Inflammatory macrophage (primary cell): ENCODE measurements around the gene APIP.
A peak's percentile ranks its signal among the peaks of the same experiment; 100 is the strongest.

ENCODE experiments used
- DNase-seq, 2 donors: peaks; one replicate each; pipeline ENCODE4 v3.0.0-alpha.2; 2020 to 2022

APIP gene

DNA sequence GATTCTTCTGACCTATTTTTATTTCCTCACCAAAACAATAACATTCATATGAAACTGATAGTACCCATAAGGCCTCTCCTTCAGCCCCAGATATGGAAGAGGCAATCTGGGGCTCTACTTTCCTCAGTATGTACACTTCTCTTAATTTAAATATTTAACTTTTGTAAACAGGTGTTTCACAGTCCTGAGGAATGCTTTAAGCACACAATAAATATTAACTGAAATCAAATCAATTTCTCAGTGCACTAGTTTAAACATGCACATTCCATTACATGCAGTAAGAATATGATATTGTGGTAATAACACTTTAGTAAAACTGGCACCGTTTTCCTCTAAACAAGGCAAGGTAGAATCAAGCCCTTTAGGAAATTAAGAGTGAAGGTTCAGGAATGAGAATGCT lies 28.9 kb downstream of the APIP start:
- DNase-seq = no peak

DNA sequence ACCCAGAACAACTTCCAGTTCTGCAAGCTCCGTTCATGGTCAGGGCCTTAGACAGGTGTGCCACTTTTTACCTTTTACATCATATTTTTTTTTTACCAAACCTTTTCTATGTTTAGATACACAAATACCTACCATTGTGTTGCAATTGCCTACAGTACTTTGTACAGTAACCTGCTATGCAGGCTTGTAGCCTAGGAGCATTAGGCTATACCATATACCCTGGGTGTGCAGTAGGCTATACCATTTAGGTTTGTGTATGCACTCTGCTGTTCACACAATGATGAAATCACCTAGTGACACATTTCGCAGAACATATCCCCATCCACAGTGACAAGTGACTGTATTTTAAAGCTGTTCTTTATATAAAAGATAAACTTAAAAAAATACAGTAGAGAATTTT lies 29.6 kb downstream of the APIP start:
- no peak for DNase-seq

DNA sequence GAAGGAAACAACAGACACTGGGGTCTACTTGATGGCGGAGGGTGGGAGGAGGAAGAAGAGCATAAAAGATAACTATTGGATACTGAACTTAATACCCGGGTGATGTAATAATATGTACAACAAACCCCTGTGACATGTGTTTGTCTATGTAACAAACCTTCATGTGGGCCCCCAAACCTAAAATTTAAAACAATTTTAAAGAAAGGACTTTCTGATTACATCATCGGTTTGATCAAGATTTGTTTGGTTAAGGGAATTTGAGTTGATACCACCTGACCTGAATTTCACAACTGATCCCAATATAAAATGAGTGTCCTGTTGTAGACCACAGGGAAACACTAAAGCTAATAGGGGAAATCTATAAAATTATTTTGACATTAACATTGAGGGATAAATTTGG lies 34.3 kb downstream of the APIP start:
- no peak for DNase-seq

DNA sequence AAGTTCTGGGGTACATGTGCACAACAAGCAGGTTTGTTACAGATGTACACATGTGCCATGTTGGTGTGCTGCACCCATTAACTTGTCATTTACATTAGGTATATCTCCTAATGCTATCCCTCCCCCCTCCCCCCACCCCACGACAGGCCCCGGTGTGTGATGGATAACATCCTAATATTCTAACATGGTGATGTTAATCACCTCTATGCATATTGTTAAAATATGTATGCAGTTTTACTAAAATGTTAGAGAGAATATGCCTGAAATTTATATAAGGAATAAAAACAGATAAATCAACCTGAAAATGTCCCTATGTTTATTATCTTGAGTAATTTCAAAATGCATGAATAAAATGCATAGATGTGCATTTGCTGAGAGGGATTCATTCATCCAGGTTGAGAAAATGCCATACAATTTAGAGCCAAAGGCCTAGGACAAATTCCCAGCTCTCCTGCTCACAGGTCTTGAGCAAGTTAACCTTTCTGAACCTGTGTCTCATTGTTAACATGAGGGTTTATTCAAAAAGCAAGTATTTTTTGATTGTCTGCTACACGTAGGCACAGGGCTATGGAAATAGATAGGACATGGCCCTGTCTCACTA lies 38.7 kb downstream of the APIP start:
- no peak for DNase-seq

DNA sequence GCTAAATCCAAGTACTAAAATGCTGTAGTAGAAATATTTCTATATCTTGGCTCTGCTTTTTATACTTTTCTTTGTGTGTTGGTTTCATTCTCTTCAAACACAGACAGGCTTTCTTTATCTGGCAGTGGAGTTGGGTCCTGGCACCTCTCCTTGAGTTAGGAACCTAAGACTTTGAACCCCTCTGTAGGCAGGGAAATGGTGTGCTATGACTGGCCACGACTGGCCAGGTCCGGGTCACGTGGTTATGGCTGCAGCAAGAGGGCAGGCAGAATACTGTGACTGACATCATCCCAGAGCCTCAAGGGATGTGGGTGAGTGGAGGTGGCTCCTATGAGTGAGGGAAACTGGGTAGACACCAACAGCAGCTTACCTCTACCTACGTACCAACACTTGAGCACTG lies 42.0 kb downstream of the APIP start:
- DNase-seq = no peak

DNA sequence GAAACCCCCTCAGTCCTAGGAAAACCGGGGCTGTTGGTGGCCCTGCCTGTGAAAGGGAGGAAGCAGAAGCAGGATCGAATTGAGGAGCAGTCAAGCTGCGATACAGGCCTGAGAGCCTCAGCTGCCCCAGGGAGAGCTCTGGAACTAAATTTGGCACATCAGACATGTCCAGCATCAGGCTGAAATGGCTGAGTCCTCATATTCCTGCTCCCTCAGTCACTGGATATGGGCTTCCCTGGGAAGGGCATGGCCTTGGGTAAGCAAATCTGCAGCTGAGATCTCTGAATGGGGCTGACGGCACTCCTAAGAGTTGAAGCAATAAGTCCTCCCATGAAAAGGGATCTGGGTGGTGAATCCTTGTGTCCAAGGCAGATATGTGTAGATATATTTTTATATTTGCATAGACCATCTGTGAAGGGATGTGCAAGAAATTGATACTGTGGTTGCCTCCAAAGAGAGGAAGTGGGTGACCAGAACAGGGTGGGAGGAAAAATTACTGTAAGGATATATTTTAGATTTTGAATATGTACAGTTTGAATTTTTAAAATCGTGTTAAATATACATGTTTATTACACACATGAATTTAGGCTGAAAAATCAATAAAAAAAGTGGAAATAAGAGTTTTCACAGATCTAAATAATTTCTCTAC lies 45.5 kb downstream of the APIP start:
- no peak for DNase-seq

DNA sequence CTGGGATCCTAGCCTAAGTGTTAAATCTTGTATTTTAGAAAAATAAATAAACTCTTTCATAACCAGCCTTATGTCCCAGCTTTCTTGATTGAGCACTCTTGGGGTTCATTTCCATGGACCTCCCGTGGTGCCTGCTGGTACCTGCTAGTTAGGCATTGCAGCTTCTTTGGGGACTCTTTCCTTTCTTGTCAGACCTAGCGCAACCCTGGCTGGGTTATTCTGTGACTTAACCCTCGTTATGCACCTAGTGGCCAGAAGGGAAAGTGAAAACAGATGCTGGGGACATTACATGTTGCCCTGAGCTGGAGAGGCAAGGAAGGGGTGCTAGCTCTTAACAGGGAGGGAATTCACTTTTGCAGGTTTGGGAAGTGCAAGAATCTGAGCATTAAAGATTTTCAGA lies 46.8 kb downstream of the APIP start:
- DNase-seq = no peak

DNA sequence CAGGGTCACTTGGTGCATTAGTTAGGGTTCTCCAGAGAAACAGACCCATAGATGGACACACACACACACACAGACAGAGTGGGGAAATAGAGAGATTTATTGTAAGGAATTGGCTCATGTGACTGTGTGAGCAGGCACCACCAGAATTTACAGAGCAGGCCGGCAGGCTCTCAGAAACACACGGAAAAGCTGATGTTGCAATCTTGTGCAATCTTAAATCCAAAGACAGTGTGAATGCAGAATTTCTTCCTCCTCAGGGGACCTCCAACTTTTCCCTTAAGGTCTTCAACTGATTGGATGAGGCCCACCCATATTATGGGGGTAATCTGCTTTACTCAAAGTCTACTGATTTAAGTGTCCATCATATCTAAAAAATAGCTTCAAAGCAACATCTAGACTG lies 49.8 kb downstream of the APIP start:
- peak; percentile 24 to 51 for DNase-seq

DNA sequence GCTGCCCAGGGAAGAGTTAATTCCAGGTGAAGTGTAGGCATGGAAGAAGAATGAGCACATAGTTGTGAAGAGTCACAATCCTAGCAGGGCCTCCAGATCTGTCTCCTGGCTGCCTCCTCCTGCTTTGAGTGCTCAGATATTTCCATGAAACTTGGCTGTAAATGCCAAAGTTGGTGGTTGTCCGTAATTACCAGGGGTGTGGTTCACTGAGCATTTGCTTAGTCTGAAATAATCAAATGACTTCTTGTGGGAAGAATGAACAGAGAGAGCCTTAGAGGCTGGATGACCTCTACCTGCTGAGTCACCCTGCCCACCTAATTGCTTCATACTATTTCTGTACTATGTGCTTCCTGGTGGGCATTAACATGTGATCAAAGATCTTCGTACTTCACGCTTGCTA lies 50.9 kb downstream of the APIP start:
- peak in 1 of 2 donors; percentile 3 for DNase-seq

DNA sequence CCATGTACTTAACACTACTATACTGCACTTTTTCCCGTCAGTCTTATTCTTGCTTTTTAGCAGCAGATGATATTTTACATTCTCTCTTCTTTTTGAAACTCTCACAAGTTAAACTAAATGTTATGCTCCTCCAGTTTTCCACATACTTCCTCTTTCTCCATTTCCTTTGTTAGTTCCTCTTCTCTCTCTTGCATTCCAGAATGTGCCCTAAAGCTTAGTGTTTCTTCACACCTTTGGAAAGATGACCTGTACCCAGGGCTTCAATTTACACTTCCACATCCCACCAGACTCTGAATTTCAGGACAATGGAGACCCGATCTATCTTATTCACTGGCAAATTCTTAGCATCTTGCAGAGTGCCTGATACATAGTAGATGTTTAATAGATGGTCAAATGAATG lies 51.8 kb downstream of the APIP start:
- DNase-seq = peak; percentile 13 to 49

DNA sequence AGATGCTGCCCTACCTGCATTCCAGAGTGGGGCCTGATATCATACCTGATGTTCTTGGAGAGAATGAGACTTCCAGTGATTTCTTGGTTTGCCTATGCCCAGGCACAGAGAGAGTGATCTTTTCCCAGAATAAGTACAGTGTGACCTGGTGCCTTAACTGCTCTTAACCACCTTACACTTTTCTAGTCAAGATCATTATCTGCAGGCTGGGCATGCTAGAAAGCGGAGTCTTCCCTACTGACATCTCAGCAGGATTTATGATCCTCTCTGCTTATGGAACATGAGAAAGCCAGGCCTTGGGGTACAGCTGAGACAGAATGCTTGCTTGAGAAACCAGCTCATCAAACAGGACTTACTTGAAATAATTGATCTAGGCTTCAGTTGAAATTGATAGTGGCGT lies 53.1 kb downstream of the APIP start:
- DNase-seq = no peak

DNA sequence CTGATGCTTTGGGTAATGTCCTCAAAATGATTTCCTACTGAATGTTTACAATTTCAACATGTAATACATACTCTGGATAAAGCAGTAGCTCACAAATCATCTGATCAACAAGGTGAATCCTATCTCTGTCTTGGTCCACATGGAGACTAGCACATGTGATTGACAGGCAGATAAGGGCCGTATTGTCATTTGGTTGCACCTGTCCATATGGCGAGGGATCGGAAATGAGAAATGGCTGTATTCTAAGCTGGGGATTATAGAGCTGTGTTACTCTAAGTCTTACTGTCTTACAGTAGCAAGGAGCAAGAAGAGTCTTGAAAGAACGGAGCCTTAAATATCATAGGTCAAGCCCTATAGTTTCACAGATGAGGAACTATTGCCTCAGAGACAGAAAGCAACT lies 55.7 kb downstream of the APIP start:
- no peak for DNase-seq

DNA sequence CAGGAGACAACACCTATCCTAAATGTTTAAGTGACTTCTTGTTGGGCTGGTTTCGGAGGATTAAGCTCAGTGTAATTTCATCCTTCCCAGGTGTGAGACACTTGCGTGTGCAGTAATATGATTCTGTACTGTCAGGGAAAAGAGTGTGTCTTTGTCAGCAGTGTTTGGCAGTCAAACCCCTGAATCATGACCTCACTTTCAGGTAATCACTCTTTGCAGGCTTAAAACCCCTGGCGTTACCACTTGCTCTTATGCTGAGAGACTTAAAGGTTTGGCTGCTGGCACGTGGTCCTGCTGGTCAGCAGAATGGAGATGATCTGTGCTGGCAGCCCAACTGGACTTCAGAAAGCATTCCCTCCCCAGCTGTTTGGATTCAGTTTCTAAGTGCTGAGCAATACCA lies 56.1 kb downstream of the APIP start:
- DNase-seq = no peak

DNA sequence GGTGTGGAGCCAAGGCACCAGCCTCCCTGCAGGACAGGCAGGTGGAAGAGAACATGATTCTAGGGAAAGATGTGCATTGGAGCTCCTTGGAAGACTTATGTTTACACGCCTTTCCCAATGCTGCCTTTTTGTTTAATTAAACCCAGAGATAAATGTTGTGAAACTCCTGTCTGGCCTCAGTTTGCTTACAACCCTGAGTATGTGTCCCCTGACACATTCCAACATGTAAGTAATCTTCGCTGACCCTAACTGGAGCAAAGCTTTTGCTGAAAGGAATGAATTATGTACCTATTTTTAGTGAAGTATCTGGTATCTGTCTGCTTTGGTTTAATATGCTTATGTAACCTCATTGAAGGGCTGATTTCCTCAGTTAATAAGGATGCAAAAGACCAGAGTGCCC lies 56.7 kb downstream of the APIP start:
- no peak for DNase-seq

DNA sequence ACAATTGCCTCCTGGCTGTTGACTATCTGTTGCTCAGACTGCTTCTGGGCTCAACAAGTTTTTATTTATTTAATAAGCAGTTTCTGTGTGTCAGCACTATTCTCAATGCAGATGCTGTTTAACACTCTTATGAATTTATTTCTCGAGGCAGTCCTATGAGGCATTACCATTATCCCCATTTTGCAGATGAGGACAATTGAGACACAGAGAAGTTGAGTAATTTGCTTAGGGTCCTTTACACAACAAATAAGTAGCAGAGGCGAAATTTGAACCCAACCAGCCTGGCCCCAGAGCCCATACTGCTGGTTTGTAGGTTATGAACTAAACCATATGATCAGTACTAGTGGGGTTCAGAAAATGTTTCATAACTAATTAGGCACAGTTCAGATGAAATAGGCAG lies 58.7 kb downstream of the APIP start:
- no peak for DNase-seq

DNA sequence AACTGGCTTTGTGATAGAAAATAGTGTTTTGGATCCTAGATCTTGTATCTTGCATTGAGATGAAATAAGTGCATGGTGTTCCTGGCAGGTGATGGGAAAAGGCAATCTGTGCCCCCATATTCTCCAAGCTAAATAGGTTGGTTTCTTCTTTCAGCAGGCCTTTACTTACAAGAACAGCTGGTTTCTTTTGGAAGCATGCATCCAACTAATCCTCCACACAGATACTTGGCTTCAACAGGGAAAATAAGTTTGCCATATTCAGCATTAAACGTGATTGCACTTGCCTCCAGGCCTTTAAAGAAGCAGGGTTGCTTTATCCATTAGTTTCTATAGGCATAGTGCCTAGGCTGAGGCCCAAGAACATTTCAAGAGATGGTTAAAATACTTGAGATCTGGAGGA lies 59.9 kb downstream of the APIP start:
- DNase-seq = no peak

DNA sequence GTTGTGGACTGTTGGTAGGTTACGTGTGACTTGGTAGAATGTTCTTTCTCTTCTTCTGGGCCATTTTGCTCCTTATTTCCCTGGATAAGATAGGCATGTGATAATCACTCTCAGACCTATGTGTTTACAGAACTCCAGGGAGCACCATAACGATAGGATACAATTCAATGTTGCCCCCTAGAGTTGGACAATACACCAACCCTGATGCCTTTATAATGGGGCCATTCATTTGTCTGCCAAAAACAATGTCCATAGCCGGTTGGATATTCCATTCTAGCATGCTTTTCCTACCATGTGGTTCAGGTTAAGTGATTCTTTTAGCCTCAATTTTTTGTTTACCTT lies 60.5 kb downstream of the APIP start:
- DNase-seq = no peak

DNA sequence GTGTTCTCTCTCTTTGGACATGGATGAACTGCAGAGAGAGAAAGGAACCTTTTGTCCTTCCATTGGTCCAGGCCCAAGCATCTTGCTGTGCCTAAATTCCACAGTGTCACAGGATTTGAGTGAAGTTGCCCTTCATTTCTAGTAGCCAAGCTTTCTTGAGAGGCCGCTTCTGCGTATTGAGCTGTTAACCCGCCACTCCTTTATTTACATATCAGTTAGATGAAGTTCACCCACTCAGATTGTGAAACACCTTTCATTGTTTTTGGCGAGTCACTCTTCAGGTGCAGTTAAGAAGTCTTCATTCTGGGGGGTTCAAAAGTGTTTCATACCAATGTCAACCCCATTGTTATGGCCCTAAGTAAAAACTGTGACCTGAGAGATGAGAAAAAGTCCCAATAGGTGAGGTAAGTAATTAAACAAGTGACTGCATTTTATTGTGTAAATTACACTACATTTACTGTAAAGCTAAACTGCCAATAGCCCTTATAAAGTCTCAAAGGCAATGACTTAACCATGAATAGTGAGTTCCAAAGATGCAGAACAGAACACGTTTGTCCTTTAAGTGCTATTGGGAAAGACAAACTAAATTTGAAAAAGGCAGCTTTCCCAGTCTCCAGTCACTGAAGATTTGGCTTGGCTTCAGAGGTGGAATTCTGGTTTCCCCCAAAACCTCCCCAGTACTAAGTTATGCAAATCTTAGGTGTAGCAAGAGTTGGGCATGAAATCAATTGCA lies 61.0 kb downstream of the APIP start:
- DNase-seq = no peak

DNA sequence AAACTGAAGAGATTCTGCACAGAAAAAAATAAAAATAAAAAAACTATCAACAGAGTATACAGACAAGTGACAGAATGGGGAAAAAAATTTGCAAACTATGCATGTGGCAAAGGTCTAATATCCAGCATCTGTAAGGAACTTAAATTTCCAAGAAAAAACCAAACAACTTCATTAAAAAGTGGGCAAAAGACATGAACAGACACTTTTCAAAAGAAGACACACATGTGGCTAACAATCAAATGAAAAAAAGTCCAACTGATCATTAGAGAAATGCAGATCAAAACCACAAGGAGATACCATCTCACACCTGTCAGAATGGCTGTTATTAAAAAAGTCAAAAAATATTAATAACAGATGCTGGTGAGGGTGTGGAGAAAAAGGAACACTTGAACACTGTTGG lies 64.3 kb downstream of the APIP start:
- DNase-seq = no peak

DNA sequence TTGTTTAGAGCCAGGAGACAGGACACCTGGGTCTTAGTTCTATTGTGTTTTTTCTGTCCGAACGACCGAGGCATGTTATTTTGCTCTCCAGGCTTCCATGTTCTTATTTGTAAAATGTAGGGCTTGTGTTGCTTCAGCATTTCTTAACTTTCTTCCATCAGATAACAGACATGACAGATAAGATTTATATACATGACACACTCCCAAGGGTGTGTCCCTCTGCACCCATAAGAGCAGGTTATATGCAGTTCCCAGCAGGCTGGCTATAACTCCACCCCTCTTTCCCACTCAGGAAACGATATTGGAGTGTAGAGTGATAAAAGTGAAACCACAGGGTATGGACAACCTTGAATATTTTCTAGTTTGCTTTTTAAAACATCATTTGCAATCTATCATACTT lies 65.8 kb downstream of the APIP start:
- DNase-seq = no peak

DNA sequence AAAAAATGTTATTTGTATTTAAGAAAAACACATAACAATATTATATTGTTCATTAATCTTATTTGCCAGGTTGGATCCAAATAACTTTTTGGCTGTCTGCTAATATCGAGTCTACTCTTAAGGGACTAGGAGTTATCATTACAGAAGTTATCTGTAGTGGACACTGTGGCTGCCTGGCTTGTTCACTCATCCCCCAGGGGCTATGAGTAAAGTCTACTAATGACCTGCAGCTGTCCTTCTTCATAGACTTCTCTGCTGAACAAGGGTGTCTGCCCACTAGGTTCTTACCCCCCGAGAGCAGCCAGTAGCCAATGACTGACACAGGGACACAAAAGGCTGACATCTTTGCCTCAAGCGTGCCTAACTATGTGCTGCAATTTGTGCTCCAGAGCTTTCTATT lies 69.7 kb downstream of the APIP start:
- DNase-seq = no peak

DNA sequence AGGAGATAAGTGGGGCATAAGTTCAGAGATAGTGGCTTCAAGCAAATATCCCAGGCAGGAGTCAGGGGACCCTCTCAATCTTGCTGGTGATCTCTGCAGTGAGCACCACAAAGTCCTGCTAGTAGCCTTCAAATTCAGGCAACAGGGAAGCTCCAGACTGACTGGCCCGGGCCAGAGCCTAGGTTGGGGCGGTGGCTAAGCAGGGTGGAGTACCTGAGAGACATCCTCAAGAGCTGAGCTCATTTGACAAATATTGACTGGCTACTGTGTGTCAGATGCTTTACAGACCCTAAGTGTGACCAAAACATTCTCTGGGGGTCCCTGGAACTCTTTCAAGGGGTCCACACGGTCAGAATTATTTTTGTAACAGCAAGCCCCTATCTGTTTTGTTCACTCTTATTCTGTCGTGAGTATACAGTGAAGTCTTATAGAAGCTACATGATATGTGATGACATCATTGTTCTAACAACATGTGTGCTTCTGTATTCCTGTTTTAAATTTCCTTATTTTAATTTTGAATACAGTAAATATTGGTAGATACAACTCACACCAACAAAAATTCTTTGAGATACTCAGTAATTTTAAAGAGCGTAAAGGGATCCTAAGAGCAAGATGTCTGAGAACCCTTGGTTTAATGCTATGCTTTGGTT lies 71.6 kb downstream of the APIP start:
- no peak for DNase-seq

DNA sequence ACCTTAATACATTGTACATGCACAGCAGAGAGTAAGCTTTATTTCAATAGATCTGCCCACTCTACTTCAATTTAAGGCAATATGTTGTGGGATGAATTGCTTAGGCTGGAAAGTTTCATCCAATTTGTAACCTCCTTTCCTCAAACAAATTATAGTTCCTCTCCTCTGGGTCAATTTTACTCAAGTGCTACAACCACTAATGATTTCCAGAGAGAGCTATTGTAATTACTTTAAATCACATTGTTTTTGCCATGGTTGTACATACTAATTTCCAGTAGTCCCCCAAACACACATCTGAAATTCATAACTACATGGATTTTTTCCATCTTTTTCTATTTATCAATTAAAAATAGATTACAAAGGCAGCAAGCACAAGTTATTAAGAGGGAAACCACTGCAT lies 72.9 kb downstream of the APIP start:
- no peak for DNase-seq
